Activated CD4-positive, alpha-beta T cell treated with anti-CD3 and anti-CD28 coated beads, Interleukin-10, Interleukin-2, amounts not matched to agents 100 ng/mL and 50 ng/mL, durations not matched to agents 16 hours and 8 hours (primary cell): ENCODE results near the gene KLHDC7B.
A peak's percentile ranks its signal among the peaks of the same experiment; 100 is the strongest.

Experiments used
- DNase-seq: peaks from one replicate; pipeline ENCODE4 v3.0.0-alpha.2; 2020

Gene KLHDC7B

GRCh38 chr22:50574383-50574755 is 28.7 kb downstream of the KLHDC7B start:
- no peak for DNase-seq

DNA sequence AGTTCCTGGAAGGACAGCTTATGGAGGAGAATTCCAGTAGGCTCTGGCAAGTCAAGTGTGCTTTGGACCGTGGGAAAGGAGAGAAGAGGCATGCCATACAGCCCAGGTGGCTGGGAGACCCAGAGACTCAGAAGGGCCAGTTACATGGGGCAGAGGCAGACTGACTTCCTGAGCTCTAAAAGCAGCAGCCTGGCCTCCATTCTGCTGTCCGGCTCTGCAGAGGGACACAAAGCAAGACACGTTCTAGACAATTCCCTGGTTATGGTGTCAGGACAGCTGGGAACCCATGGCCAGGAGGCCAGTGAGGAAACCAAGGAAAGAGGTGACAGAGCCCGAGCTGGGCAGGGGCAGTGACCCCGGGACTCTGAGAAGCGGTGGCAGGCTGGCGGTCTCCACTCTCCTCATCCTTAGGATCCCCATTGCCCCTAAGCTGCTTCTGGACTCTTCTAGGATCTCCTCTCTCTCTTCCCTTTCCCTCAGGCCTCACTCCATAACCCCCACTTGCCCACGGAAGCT is 29.8 kb downstream of the KLHDC7B start:
- DNase-seq, result no peak

DNA sequence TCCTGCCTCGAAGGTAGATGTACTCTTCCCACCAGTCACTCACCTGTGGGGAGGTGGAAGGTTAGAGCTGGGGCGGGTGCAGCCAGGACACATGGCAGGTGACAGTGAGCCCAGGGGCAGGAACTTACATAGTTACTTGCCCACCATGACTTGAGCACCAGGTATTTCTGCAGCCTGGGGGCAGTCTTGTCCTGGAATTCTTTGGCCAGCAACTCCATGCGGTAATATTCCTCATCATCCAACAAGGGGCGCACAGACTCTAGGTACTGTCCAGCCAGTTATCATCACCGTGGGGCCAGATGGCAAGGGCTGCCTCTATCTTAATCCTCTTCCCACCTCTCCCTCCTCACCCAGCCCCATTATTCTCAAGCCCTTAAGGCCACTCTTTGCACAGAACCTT is 30.4 kb downstream of the KLHDC7B start:
- no peak for DNase-seq

DNA sequence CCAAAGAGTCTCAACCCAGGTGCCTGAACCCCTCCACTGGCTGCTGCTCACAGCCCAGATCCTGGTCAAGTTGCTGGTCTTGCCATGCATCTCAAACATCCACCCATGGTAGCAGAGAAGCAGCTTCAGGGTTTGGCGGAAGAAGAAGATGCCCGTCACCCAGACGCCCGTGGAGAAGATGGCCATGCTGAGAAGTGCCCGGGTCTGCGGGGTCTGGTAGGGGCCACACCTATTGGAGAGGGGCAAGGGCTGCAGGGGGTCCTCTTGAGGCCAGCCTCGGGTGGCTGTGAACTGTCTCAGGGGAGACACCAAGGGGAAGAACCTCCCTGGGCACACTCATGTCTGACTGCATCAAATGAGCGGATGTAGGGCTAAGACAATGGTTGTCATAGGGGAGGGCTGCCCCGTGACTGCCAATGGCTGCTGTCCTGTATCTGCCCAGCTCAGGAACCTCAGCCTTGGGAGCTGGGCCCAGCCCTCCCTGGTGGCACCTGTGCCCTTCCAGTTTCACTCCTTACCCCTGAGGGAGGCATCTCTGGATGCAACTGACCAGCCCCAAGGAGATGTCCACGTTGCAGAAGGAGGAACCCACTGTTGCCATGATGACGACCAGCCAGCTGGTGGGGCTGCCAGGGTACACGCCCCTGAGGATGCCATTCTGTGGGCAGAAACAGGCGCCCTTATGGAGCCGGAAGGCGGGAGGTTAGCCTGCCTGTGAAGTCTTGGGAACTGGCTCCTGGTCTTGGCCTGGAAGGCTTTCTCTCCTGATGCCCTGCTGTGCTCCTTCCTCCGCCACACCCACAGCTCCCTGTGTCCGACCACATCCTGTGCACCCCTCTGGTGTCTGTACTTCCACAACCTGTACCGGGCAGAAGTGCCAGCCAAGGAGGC is 31.4 kb downstream of the KLHDC7B start:
- no peak for DNase-seq

DNA sequence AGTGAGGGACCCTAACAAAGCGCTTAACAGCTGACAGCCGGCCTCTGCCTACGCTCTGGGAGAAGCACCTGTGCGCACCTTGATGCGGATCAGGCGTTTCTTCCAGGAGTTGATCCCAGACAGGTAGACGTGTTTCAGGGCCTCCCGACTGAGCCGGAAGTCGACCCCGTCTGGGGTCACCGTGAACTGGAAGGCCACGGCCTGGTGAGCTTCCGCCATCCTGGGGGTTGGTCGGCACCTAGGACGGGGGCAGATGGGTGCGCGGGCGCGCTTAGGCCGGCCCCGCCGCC is 31.9 kb downstream of the KLHDC7B start:
- DNase-seq, result no peak

DNA sequence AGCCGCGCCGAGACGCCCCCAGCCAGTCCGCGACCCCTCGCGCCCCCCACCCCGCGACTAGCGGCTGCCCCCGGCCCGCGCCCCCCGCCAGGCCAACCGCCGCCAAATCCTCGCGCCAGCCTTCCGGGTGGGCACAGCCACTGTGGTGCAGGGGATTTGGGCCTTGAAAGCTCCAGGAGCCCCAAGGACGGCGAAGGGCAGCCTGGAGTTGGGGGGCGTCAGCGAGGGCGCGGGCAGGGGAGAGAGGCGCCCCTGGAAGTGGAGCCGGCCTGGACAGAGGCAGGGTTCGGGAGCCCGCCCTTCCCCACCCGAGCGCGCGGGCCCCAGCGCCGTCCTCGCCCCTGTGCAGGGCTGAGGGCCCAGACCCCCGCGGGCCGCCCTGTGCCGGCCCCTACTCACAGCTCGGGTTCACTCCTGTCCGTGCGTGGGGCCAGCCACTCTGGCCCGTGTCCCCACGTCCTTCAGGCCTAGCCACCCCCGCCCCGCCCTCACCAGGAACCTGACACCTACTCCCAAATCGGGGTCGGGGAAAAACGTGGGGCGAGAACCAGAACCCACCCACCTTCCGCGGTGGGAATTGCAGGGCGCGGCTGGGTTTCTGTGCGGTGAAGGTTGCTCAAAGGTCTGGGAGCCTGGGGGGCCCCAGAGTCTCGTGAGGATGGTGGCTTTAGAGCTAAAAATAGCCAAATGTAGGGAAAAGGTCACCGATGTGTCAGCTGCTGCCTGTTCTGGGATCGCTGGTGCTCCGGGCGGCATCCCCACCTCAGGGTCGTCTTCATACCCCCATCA is 32.5 kb downstream of the KLHDC7B start, which contains the start of gene CPT1B:
TSS of gene CPT1B (minus strand) at position 441 of the 789 bp plus-strand sequence. CDS start 512 bp downstream, outside the sequence.
- no peak for DNase-seq

GRCh38 chr22:50578776-50579310 is 33.1 kb downstream of the KLHDC7B start:
- DNase-seq, result no peak

DNA sequence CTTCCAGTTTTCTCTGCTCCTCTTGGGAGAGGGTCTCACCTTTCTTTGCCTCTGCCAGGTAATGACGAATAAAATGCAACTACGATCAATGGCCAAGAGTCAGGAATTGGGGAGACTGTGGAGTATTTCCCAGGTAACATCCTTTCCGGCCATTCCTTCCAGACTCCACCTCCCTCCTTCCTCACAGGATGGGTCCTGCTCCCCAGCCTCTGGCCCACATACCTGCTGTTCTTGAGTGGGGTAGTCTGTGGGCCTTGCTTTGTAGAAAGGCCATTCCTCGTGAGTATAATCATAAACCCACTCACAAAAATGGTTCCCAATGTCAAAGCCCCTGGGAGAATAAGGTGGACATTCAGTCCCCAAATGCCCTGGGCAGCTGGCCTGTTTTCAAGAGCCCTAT is 34.1 kb downstream of the KLHDC7B start:
- DNase-seq, result no peak

GRCh38 chr22:50581031-50581949 is 35.6 kb downstream of the KLHDC7B start:
- peak; percentile 24 for DNase-seq

GRCh38 chr22:50581950-50582492 is 36.3 kb downstream of the KLHDC7B start:
- peak; percentile 50 for DNase-seq

- DNase-seq, result peak; percentile 100
Observed at GRCh38 chr22:50582493-50583293, 37.0 kb downstream of the KLHDC7B start, which contains the start of gene CHKB. Gene CHKB (minus strand): TSS chr22:50582849. CDS start chr22:50582781, 68 bp downstream.

DNA sequence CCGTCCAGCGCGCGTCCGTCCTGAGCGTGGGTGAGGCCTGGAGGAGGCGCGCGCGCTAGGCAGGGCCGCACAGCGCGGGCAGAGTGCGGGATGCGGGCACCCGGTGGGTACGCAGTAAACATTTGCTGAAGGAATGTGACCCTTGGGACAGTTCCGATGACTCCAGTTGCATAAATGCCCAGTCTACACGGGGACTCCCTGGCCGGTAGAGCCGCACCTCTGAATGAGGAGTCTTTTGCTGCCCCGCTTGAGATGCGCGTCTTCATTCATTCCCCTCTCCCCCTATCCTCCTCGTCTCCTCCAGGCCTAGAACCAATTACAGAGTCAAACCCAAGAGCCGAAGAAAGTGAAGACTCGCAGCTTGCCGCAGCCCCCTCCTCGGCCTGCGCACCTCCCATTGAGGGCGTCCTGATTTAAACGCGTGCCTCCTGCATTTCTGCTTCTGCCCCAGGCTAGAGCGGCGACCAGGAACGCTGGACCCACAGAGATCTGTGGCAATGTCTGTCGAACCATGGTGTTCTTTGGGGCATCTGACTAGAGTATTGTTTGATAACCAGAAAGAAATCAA is 37.7 kb downstream of the KLHDC7B start:
- DNase-seq, result no peak

DNA sequence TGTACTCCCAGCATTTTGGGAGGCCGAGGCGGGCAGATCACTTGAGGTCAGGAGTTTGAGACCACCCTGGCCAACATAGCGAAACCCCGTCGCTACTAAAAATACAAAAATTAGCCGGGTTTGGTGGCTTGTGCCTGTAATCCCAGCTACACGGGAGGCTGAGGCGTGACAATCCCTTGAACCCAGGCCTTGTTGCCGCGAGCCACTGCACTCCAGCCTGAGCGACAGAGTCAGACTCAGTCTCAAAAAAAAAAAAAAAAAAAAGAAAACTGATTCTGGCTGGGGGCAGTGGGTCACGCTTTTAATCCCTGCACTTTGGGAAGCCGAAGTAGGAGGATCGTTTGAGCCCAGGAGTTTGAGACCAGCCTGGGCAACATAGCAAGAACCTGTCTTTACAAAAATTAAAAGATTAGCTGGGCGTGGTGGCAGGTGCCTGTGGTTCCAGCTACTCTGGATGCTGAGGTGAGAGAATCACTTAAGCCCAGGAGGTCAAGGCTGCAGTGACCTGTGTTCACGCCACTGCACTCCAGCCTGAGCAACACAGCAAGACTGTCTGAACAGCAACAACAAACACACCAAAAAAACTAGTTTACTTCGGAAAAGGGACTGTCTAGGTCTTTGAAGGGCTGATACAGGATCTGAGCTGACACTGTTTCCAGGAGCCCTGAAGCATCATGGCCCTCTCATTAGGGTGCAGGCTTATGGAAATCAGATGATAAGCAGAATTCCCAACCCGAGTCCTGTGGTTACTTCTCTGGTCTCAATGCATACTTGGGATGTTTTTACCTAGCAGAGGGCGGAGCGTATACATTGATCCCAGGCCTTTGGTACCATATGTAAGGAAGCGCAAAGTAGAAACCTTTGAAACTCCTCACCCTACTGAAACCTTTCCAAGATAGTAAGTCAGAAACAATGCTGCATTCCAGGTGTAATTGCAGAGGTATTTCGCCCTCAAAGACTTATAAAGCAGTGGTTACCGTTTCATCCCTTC is 38.7 kb downstream of the KLHDC7B start:
- no peak for DNase-seq

DNA sequence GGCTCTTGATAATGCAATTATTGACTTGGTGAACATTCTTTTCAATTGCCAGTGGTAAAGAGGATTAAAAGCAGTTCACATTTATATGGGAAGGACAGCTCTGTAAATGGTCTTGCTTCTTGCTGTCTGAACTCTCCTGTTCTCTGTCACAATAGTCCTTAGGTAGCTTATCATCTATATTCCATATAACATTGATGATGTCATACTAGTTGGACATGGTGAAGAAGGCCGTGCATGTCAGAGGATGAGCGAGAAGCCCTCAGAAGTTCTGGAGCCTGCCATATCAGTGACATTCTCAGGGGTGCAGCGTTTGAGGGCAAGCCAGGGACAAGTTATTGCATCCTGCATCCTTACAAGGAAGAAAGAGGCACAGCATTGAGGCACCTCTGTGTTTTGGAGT is 39.5 kb downstream of the KLHDC7B start:
- DNase-seq, result no peak

GRCh38 chr22:50585781-50586180 is 40.1 kb downstream of the KLHDC7B start:
- no peak for DNase-seq

GRCh38 chr22:50586416-50586815 is 40.7 kb downstream of the KLHDC7B start:
- no peak for DNase-seq

- no peak for DNase-seq
Observed at GRCh38 chr22:50587407-50587806, 41.7 kb downstream of the KLHDC7B start.

DNA sequence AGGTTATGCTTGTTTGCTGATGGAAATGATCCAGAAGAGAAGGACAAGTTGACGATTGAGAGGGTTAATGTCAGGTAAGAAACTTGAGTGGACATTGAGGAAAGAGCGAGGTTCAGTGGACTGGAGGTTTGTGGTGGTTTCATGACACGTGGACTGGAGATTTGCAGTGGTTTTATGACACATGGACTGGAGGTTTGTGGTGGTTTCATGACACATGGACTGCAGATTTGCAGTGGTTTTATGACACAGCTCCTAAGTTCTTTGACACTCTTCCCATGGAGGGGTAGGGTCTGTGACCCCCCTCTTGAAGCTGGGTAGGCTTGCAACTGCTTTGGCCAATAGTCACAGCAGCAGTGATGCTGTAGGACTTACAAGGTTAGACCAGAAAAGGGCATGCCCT is 49.5 kb downstream of the KLHDC7B start:
- DNase-seq, result no peak

DNA sequence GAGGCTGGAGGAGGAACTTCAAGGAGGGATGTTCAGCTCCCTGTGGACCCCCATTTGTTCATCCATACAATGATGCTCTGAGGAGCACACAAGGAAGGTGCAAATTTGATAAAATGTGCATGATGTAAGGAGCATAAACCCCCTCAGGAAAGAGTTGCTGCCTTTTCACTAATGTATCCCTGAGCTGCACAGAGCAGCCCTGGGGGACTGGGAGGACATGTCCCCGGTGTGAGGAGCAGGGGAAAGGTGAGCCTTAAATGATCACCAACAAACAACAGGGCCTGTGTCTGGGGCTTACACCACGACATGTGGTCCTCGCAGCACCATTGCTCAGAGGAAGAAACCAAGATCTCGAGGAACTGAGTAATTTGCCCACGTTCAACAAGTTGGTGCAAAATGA is 51.4 kb downstream of the KLHDC7B start:
- no peak for DNase-seq
